ENCODE data around the gene AKNA.

- TF ChIP-seq CTCF (IDR thresholded peaks at IDR 0.05; ENCODE audit: insufficient read depth, low read depth, low read length): no peak
- TF ChIP-seq EZH2 (IDR thresholded peaks at IDR 0.05; ENCODE audit: insufficient read depth, low read length): no peak
Measured at GRCh38 chr9:114301798-114302565, 85.8 kb downstream of the AKNA start.
